OCI-LY7 (cell line): ENCODE measurements around the gene CHMP1A.

Experiments
- EZH2phosphoT487 ChIP-seq: fragments of 200-600 bp; sonication (generic); IDR thresholded peaks from 2 replicates; pipeline ENCODE4 v1.6.1; 2018; ENCODE audit warnings: low read depth, borderline replicate concordance, mild to moderate bottlenecking, mixed run types, antibody characterized with exemption, low read length, moderate library complexity, mixed read lengths
- TF ChIP-seq, protein P1 (sequence below): fragments of 200-600 bp; sonication (generic); conservative IDR thresholded peaks from 2 replicates; pipeline ENCODE4 v1.5.1; 2014; ENCODE audit warnings: mild to moderate bottlenecking, antibody characterized with exemption, low read length, moderate library complexity, mixed read lengths

DNA sequence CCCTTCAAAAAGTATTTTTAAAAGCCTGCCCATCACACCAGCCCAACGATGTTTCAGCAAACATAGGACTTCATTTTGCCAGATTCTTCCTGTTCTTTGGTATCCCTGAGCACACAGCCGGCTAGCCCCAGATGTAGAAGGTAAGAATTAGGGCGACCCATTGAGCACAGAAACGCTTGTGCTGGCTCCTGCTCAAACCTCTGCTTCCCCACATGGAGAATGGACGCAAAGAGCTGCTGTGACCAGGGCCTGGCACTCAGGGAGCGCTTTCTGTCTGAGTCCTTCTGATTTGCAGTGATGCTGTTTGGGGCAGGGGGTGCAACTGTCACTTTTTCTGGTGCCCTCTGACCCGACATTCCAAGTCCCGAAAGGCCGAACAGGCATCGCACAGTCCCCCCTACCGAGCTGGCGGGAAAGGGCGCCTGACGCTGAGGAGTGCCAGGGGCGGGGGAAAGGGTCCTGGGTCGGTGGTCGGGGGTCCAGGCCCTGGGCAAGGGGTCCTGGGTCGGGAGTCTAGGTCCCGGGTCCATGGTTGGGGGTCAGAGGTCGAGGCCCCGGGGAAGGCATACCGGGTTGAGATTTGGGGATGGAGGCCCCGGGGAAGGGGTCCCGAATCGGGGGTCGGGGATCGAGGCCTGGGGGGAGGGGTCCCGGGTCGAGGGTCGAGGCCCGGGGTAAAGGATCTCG lies 930 bp downstream of the CHMP1A start:
- TF ChIP-seq, protein P1, sequence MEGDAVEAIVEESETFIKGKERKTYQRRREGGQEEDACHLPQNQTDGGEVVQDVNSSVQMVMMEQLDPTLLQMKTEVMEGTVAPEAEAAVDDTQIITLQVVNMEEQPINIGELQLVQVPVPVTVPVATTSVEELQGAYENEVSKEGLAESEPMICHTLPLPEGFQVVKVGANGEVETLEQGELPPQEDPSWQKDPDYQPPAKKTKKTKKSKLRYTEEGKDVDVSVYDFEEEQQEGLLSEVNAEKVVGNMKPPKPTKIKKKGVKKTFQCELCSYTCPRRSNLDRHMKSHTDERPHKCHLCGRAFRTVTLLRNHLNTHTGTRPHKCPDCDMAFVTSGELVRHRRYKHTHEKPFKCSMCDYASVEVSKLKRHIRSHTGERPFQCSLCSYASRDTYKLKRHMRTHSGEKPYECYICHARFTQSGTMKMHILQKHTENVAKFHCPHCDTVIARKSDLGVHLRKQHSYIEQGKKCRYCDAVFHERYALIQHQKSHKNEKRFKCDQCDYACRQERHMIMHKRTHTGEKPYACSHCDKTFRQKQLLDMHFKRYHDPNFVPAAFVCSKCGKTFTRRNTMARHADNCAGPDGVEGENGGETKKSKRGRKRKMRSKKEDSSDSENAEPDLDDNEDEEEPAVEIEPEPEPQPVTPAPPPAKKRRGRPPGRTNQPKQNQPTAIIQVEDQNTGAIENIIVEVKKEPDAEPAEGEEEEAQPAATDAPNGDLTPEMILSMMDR, result no peak
- TF ChIP-seq EZH2phosphoT487, result no peak
